ENCODE measurements around the gene PTGS1. TPM values are rescaled to one million over a fixed set of nuclear protein-coding genes. Genes with fewer than 3 reads are reported as not detected.
"Not testable (repeated sequence)": the region's sequence is repeated elsewhere in the genome, so short reads cannot be mapped to it uniquely, and the experiment has no call there.

Gene PTGS1
- total and polyA plus RNA-seq, 2 donors (not counting 1 experiment from before 2014, with no cell fraction given): 9.5 to 15.3 TPM

DNA sequence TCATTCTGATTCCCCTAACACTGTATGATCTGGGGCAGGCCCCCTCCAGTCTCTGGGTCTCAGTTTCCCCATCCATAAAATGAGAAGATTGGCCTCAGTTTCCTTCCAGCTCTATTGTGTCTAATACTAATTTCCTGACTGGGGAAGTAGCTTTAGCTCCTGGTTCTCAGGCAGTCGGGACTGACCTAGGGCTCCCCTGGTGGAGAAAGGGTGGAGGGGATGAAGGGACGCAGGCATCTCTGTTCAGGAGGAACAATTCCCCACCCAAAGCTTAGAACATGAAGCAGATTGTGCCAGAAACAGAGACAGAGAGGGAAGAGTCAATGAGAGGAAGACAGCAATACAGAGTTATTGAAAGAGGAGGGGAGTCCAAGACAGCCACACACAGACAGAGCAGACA is 14.2 kb upstream of the PTGS1 start:
- Histone ChIP-seq H3K27me3 (replicated peaks in 1 of 4; ENCODE audit: control extremely low read depth in 1 of 4, control insufficient read depth in 3 of 4, insufficient read depth in 4 of 4, low read length in 3 of 4) (peaks cover 0 to 2% (median 0%) of the 10 kb centered on the region in 4 experiments), H3K79me2 (ENCODE audit: control insufficient read depth, insufficient read depth, low read length) (no peaks in the 10 kb centered on the region), H3K9me3 (ENCODE audit: control extremely low read depth in 1 of 3, control insufficient read depth in 2 of 3, insufficient read depth in 1 of 3, low read length in 2 of 3) (peaks cover 0 to 25% (median 0%) of the 10 kb centered on the region in 3 donors), H3K4me1 (ENCODE audit: control insufficient read depth in 2 of 2, insufficient read depth in 2 of 2, low read length in 2 of 2) (no peaks in the 10 kb centered on the region), H2AFZ (ENCODE audit: insufficient read depth, low read depth, low read length, poor library complexity, severe bottlenecking) (no peak overlapping the region), H3K9ac (ENCODE audit: low read length) (no peak overlapping the region), H3K27ac (ENCODE audit: low read length in 2 of 2) (no peak overlapping the region), H4K20me1 (ENCODE audit: control insufficient read depth, insufficient read depth, low read length, poor library complexity, severe bottlenecking) (no peaks in the 10 kb centered on the region), H3K4me3 (ENCODE audit: control extremely low read depth in 1 of 5, extremely low read depth in 1 of 5, insufficient read depth in 1 of 5, low read depth in 2 of 5, low read length in 4 of 5) (no peak overlapping the region), H3K4me2 (replicated peaks; ENCODE audit: low read depth, low read length, poor library complexity, severe bottlenecking) (no peak overlapping the region), H3K36me3 (replicated peaks in 1 of 2; ENCODE audit: control extremely low read depth in 1 of 2, control insufficient read depth in 1 of 2, extremely low read depth in 1 of 2, insufficient read depth in 2 of 2, low read length in 1 of 2) (no peaks in the 10 kb centered on the region)
- TF ChIP-seq EZH2 (IDR thresholded peaks at IDR 0.05; ENCODE audit: borderline replicate concordance, insufficient read depth, low read depth, low read length, poor library complexity, severe bottlenecking): no peak
- TF ChIP-seq, protein P1, sequence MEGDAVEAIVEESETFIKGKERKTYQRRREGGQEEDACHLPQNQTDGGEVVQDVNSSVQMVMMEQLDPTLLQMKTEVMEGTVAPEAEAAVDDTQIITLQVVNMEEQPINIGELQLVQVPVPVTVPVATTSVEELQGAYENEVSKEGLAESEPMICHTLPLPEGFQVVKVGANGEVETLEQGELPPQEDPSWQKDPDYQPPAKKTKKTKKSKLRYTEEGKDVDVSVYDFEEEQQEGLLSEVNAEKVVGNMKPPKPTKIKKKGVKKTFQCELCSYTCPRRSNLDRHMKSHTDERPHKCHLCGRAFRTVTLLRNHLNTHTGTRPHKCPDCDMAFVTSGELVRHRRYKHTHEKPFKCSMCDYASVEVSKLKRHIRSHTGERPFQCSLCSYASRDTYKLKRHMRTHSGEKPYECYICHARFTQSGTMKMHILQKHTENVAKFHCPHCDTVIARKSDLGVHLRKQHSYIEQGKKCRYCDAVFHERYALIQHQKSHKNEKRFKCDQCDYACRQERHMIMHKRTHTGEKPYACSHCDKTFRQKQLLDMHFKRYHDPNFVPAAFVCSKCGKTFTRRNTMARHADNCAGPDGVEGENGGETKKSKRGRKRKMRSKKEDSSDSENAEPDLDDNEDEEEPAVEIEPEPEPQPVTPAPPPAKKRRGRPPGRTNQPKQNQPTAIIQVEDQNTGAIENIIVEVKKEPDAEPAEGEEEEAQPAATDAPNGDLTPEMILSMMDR (IDR thresholded peaks at IDR 0.05): no peak
- no CpG with 5 or more reads among the region's 2 CpGs for WGBS (ENCODE audit: insufficient coverage)
- no peak for ATAC-seq (ENCODE audit: low read depth)
- peaks cover 7% of the 10 kb centered on the region for H3K27me3 Mint-ChIP-seq
- no peak overlapping the region for H3K27ac Mint-ChIP-seq
- H3K4me3 Mint-ChIP-seq: no peak overlapping the region
- POLR2A ChIA-PET: no interaction called here
- H3K4me1 Mint-ChIP-seq: no peaks in the 10 kb centered on the region
- CTCF ChIA-PET: interaction anchor here (0.9 to 2.4 kb wide), 3 partner anchors 232 to 257 kb away, joined by 3 to 6 read pairs (median 4); no protein-coding TSS in a partner anchor
- intact Hi-C loops (cut with micrococcal nuclease): no loop called here
- no peak for DNase-seq
- peaks cover 13% of the 10 kb centered on the region for H3K9me3 Mint-ChIP-seq (ENCODE audit: insufficient read depth)

DNA sequence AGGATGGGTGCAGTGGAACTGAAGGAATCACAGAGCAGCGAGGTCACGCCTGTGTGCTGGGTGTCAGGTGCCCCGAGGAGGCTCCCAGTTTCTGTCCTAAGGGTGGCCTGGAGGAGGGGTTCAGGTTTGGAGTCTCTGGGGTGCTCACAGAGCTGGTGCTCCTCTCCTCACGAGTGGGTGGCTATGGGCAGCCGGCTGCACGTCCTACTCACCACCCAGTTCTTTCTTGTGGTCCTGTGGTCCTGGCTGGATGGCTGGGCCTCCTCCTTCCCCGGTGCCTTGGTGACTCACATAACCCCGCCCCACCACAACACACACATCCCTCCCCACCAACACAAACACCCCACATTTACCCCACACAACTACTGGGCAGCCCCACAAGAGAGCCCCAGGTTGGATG is 9.9 kb upstream of the PTGS1 start:
- Histone ChIP-seq H3K4me2 (replicated peaks; ENCODE audit: low read depth, low read length, poor library complexity, severe bottlenecking) (no peak overlapping the region), H3K27me3 (replicated peaks in 1 of 4; ENCODE audit: control extremely low read depth in 1 of 4, control insufficient read depth in 3 of 4, insufficient read depth in 4 of 4, low read length in 3 of 4) (no peaks in the 10 kb centered on the region), H3K27ac (ENCODE audit: low read length in 2 of 2) (no peak overlapping the region), H3K4me3 (ENCODE audit: control extremely low read depth in 1 of 5, extremely low read depth in 1 of 5, insufficient read depth in 1 of 5, low read depth in 2 of 5, low read length in 4 of 5) (no peak overlapping the region), H2AFZ (ENCODE audit: insufficient read depth, low read depth, low read length, poor library complexity, severe bottlenecking) (no peak overlapping the region), H3K9ac (ENCODE audit: low read length) (no peak overlapping the region), H3K79me2 (ENCODE audit: control insufficient read depth, insufficient read depth, low read length) (no peaks in the 10 kb centered on the region), H3K9me3 (ENCODE audit: control extremely low read depth in 1 of 3, control insufficient read depth in 2 of 3, insufficient read depth in 1 of 3, low read length in 2 of 3) (peaks cover 0 to 8% (median 0%) of the 10 kb centered on the region in 3 donors), H3K36me3 (replicated peaks in 1 of 2; ENCODE audit: control extremely low read depth in 1 of 2, control insufficient read depth in 1 of 2, extremely low read depth in 1 of 2, insufficient read depth in 2 of 2, low read length in 1 of 2) (no peaks in the 10 kb centered on the region), H4K20me1 (ENCODE audit: control insufficient read depth, insufficient read depth, low read length, poor library complexity, severe bottlenecking) (no peaks in the 10 kb centered on the region), H3K4me1 (ENCODE audit: control insufficient read depth in 2 of 2, insufficient read depth in 2 of 2, low read length in 2 of 2) (no peaks in the 10 kb centered on the region)
- no peaks in the 10 kb centered on the region for H3K4me1 Mint-ChIP-seq
- WGBS (ENCODE audit: insufficient coverage): 67% methylated on average over 5 of the region's 8 CpGs
- no peak overlapping the region for H3K4me3 Mint-ChIP-seq
- CTCF ChIA-PET: interaction anchor here (1.2 kb wide), 1 partner anchor 236 kb away, joined by 3 read pairs; no protein-coding TSS in a partner anchor
- ATAC-seq (ENCODE audit: low read depth) (no peak), DNase-seq (no peak)
- POLR2A ChIA-PET: no interaction called here
- no peak overlapping the region for H3K27ac Mint-ChIP-seq
- H3K9me3 Mint-ChIP-seq (ENCODE audit: insufficient read depth): peaks cover 9% of the 10 kb centered on the region
- no peak for TF ChIP-seq EZH2 (IDR thresholded peaks at IDR 0.05; ENCODE audit: borderline replicate concordance, insufficient read depth, low read depth, low read length, poor library complexity, severe bottlenecking)
- TF ChIP-seq, protein P1 (IDR thresholded peaks at IDR 0.05): no peak
- intact Hi-C loops (cut with micrococcal nuclease): no loop called here
- peaks cover 7% of the 10 kb centered on the region for H3K27me3 Mint-ChIP-seq

DNA sequence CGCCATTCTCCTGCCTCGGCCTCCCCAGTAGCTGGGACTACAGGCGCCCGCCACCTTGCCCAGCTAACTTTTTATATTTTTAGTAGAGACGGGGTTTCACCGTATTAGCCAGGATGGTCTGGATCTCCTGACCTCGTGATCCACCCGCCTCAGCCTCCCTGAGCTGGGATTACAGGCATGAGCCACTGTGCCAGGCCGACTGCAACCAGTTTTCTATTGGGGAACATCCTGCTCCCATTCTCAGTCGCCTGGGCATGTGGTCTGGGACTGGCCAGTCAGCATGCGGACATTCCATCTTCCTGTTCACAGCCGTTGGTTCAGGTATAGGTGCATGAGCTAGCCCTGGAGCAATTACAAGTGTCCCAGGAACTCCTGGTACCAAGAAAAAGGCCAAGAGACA is 7.7 kb upstream of the PTGS1 start:
- not testable (repeated sequence) for DNase-seq
- CTCF ChIA-PET: interaction anchor here (1.5 kb wide), 1 partner anchor 13 kb away, joined by 10 read pairs; no protein-coding TSS in a partner anchor
- 89% methylated on average over 11 of the region's 12 CpGs for WGBS (ENCODE audit: insufficient coverage)

More for the DNA sequence above, 7.7 kb upstream of the PTGS1 start:
- H3K79me2 ChIP-seq (ENCODE audit: control insufficient read depth, insufficient read depth, low read length); intact Hi-C loops (cut with micrococcal nuclease); H3K4me3 Mint-ChIP-seq; POLR2A ChIA-PET; H3K27me3 Mint-ChIP-seq; H3K4me1 ChIP-seq (ENCODE audit: control insufficient read depth in 2 of 2, insufficient read depth in 2 of 2, low read length in 2 of 2); H4K20me1 ChIP-seq (ENCODE audit: control insufficient read depth, insufficient read depth, low read length, poor library complexity, severe bottlenecking); H3K27me3 ChIP-seq (replicated peaks in 1 of 4; ENCODE audit: control extremely low read depth in 1 of 4, control insufficient read depth in 3 of 4, insufficient read depth in 4 of 4, low read length in 3 of 4); H3K9ac ChIP-seq (ENCODE audit: low read length); H3K4me1 Mint-ChIP-seq; H3K36me3 ChIP-seq (replicated peaks in 1 of 2; ENCODE audit: control extremely low read depth in 1 of 2, control insufficient read depth in 1 of 2, extremely low read depth in 1 of 2, insufficient read depth in 2 of 2, low read length in 1 of 2); H3K9me3 ChIP-seq (ENCODE audit: control extremely low read depth in 1 of 3, control insufficient read depth in 2 of 3, insufficient read depth in 1 of 3, low read length in 2 of 3); H3K27ac ChIP-seq (ENCODE audit: low read length in 2 of 2); H3K27ac Mint-ChIP-seq; H3K4me2 ChIP-seq (replicated peaks; ENCODE audit: low read depth, low read length, poor library complexity, severe bottlenecking); ATAC-seq (ENCODE audit: low read depth); H3K4me3 ChIP-seq (ENCODE audit: control extremely low read depth in 1 of 5, extremely low read depth in 1 of 5, insufficient read depth in 1 of 5, low read depth in 2 of 5, low read length in 4 of 5); H3K9me3 Mint-ChIP-seq (ENCODE audit: insufficient read depth); H2AFZ ChIP-seq (ENCODE audit: insufficient read depth, low read depth, low read length, poor library complexity, severe bottlenecking): not testable (repeated sequence)
